GM21825 (cell line): ENCODE results near the gene KCNMA1.

Experiments used
- ATAC-seq: cut with Tn5 transposase; IDR thresholded peaks from one replicate; pipeline ENCODE4 v1.9.1; 2021; ENCODE audit warnings: mild to moderate bottlenecking, moderate library complexity; ENCODE audit not compliant: unreplicated experiment

The KCNMA1 gene

DNA sequence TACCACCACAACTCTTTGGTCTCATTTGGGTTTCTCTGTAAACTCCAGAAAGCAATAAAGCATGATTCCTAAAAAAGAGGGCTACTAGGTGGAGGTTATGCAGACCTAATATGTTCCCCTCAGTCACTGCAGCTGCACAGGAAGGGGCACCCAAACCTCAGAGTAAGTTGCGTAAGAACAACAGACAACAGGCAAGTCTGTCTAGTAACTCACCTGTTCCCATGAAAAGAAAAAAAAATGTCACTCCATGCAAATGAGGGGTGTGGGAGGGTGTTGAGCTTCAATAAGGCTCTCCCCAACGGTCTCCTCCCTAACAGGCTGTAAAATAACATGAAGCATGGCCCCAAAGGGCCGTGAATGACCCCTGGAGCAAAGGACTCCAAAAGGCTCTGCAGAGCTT, 461.4 kb downstream of the KCNMA1 start:
- ATAC-seq, result no peak

GRCh38 chr10:77175631-77176222, 461.9 kb downstream of the KCNMA1 start:
- no peak for ATAC-seq

- peak; percentile 64 for ATAC-seq
These were observed 463.8 kb downstream of the KCNMA1 start for GRCh38 chr10:77173615-77174461.

- no peak for ATAC-seq
These were observed 465.5 kb downstream of the KCNMA1 start for GRCh38 chr10:77172086-77172485.

DNA sequence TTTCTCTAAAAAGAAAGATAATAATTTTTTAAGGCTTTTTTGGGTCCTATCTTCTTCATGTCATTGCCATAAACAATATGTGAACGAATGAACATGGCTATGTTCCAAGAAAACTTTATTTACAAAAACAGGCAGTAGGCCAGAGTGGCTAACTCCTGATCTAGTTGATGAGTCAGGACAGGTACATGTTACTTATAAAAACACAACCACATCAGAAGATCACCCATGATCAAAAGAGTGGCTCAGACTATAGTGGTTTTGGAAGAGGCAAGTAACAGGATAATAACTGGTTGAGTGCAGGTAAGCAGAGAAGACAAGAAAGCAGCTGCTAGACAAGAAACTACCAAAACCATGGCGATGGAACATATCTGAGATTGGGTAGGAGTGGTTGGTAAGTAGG, 468.7 kb downstream of the KCNMA1 start:
- no peak for ATAC-seq

DNA sequence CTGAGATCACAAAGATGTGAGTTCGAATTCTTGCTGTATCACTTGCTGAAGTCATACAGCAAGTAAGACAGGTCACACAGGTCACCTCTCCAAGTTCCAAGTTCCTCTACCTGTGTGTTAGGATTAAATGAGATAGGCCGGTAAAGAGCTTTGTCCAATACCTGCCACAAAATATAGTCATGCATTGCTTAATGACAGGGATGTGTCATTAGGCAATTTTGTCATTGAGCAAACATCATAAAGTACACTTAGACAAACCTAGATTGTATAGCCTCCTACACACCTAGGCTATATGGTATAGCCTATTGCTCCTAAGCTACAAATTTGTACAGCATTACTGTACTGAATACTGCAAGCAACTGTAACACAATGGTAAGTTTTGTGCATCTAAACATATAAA, 469.4 kb downstream of the KCNMA1 start:
- no peak for ATAC-seq

DNA sequence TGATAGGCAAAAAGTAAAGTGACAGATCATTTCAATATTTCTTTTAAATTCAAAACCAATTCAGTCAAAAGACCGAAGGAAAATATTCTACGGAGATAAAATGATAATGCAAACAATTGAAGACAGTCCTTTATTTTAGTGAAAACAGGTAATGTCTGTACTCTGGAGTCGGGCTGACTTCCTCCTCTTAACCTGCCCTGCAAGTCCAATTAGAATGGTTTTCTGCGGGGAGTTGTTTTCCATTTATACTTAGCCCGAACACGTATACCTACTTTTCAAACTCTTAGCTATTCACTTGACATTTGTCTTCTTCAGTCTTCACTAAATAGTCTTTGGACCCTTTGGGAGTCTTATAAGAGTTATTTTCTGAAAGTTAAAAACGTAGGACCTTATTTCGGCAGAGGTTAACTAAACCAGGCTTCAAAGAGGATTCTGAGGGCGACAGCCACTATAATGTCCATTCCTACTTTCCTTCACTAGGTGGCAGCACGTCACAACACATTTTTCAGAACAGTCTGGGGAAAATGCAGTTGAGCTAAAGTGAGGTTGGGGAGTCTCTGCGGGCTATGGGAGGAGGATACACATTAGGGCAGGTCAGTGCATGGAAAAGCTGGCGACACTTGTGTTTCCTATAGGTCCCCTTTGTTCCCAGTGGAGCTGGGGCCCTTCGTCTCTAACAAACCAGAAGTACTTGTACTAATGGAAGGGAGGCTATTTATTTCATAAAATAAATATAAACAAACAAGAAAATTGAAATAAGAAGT, 472.0 kb downstream of the KCNMA1 start:
- peak; percentile 72 for ATAC-seq

DNA sequence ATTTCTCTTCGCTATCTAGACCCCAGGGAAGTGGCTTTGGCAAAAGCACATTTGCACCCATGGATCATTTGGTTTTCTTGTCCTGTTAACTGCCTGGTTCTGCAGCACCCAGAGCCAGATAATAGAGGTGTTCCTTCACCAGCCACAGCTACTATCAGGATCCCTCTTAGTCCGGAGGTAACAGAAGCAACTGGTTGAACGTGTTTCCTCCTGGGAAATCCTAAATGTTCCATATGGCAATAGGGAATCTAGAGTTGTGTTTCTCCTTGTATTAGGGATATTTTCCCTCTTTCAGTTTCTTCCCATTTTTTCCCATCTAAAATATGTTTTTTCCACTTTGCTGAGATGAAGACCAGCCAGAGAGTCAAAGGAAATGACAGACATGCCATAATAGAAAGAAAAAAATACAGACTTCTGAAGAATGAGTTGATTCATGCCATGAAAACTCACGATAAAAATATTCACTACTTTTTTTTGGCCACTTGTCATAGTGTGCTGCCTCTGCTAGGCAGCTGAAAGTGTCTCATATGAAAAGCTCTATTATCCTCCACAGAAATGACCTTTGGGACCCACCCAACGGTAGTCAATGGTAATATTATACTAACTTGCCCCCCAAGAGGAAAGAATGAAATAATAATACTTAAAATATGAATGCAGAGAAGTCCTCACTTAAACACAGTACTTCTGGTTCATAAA, 472.8 kb downstream of the KCNMA1 start:
- ATAC-seq, result no peak

GRCh38 chr10:77163670-77164348, 473.8 kb downstream of the KCNMA1 start:
- no peak for ATAC-seq

- no peak for ATAC-seq
These were observed 474.9 kb downstream of the KCNMA1 start for GRCh38 chr10:77162697-77163096.

DNA sequence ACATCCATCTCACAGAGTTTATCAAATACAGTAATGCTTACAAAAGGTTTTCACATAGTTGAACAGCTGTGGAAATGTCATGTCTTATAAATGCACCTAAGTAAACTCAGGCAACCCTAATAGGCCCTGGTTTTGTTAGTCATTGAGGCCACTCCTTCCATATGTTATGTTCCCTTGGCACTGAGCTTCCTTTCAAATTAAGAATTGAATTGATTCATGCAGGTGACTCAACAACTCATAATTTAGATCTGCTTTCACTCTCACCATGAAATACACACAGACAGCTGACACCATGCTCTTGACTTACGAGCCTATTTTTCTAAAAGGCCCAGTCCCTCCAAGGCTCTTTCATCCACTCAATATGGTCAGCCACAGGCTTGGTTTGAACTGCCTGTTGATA, 476.9 kb downstream of the KCNMA1 start:
- ATAC-seq, result no peak

GRCh38 chr10:77159538-77160110, 478.0 kb downstream of the KCNMA1 start:
- ATAC-seq, result no peak

- no peak for ATAC-seq
These were observed 478.9 kb downstream of the KCNMA1 start for GRCh38 chr10:77158666-77159065.

DNA sequence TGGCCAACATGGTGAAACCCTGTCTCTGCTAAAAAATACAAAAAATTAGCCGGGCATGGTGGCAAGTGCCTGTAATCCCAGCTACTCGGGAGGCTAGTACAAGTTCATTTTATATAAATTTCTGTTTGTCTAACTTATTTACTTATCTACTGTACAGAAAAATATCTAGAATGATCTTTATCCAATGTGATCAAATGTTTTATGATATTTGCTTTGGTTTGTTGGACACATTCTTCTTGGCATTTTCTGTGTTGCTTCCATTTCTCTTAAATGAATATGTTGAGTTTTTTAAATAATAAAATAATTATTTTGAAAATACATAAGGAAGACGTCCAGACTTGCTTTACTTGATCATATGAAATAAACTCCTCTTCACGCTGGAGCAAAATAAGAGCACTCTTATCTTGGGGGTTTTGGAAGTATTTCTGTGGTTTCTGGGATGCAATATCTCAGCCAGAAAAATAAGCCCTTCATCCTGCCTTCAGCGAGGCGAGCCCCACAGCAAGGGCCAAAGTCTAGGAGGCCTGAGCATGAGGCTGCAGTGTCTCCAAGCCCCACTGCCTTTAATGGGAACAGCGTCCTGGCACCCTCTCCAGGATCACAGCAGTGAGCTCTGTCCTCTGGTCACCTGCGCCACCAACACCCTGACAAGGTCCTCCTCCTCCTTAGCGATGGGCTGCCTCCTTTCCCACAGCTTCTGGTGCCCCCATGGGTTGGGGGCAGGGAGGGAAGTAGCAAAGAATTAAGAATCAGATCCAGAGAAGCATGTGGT, 480.2 kb downstream of the KCNMA1 start:
- ATAC-seq, result no peak

GRCh38 chr10:77156406-77156879, 481.2 kb downstream of the KCNMA1 start:
- ATAC-seq, result no peak

DNA sequence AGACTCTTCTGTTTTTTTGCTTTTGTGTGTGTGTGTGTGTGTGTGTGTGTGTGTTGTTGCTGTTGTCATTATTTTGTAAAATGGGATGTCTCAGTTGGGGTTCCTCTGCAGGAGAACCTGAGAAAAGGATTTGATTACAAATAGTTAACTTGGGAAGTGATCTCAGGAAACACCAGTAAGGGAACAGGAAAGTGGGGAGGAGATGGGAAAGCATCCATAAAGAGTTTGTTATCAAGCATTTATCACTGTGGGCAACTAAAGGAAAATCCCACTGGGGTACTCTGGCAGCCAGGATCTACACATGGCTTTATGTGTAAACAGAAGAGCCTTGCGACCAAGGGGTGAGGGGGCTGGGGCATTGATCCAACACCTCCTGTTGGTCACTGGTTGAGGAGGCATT, 485.4 kb downstream of the KCNMA1 start:
- no peak for ATAC-seq

DNA sequence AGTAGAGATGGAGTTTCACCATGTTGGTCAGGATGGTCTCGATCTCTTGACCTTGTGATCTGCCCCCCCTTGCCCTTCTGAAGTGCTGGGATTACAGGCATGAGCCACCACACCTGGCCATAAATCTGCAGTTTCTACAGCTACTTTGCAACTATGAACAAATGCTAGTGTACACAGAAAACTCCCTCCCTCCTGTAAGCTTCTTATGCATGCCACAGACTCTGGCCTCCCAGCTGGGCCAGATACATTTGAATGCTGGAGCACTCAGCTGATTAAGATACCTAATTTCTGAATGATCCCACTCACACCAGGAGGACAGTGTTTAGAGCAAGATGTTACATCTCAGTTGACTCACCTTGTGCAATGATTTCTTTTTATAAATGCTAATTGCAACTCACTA, 486.2 kb downstream of the KCNMA1 start:
- ATAC-seq, result no peak

DNA sequence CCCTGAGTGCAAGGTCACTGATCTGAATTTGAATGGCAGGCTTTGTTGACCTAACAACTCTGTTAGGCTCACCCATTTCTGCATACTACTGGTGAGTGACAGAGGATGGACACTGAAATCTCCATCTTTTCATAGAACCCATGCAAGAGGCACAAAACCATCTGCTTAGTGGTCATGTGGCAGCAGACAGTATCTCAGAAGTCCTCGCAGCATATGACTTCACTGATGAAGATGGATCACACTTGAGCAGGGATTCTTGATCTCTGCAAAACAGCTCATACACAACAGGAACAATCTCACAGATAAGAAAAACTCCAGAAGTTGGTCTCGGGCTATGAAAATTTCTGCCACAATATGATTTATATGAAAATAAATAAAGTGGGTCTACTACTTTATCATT, 487.9 kb downstream of the KCNMA1 start:
- ATAC-seq, result no peak

DNA sequence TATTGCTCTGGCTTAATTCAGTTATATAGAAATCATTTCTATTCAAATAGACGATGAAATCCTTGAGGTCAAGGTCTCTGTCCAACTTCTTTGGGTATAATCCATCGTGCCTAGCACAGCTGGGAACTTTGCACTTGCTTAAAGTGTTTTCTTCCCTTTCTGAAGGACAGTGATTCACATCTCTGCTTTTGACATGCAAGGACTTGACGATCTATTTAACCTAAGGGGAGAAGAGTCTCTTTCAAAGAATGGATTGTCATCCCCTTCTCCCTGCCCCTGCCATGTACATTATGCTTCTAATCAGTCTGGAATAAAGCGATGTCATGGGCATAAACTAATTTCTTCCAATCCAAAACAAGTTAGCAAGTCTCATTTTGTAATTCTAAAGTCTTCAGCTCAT, 488.6 kb downstream of the KCNMA1 start:
- ATAC-seq, result no peak
